Breast epithelium (tissue), 4 donors: ENCODE data around the gene MIP. TPM values are rescaled to one million over a fixed set of nuclear protein-coding genes. Genes with fewer than 3 reads are reported as not detected.
"Not testable (repeated sequence)": the region's sequence is repeated elsewhere in the genome, so short reads cannot be mapped to it uniquely, and the experiment has no call there.

ENCODE experiments used
- DNase-seq, 2 donors: peaks; one replicate each; pipeline ENCODE4 v3.0.0-alpha.2; 2019; ENCODE audit warnings: low spot score in 2 of 2
- H3K27ac ChIP-seq, 2 donors: fragments of 200-600 bp; sonication (generic) in 1 of 2; one replicate each; pipeline ENCODE4 v1.5.1; 2016 to 2019; ENCODE audit warnings: mild to moderate bottlenecking in 1 of 2
- H3K27me3 ChIP-seq, 2 donors: fragments of 200-600 bp; sonication (generic) in 1 of 2; one replicate each; pipeline versions ENCODE4 v1.5.1 to v1.6.0; 2017 to 2019; ENCODE audit warnings: control low read depth in 1 of 2, mild to moderate bottlenecking in 1 of 2
- H3K36me3 ChIP-seq: fragments of 200-600 bp; one replicate; pipeline ENCODE4 v1.5.1; 2019
- H3K4me1 ChIP-seq, 2 donors: fragments of 200-600 bp; sonication (generic); one replicate each; pipeline ENCODE4 v1.5.1; 2016 to 2019; ENCODE audit warnings: control low read depth in 1 of 2
- H3K4me3 ChIP-seq, 3 donors: fragments of 200-600 bp; sonication (generic); 1 replicate in 2 of 3; 2 replicates in 1 of 3; pipeline ENCODE4 v1.5.1; 2016 to 2019; ENCODE audit warnings: mild to moderate bottlenecking in 3 of 3, moderate library complexity in 2 of 3
- H3K9me3 ChIP-seq, 2 donors: fragments of 200-600 bp; sonication (generic) in 1 of 2; one replicate each; pipeline ENCODE4 v1.5.1; 2016 to 2019; ENCODE audit warnings: control low read depth in 1 of 2
- CTCF ChIP-seq, 3 donors: fragments of 450-650 bp; IDR thresholded peaks; one replicate each; pipeline ENCODE4 v1.5.1; 2016 to 2017; ENCODE audit warnings: antibody characterized with exemption in 3 of 3, mild to moderate bottlenecking in 3 of 3, moderate library complexity in 3 of 3
- POLR2A ChIP-seq: fragments of 450-650 bp; IDR thresholded peaks from one replicate; pipeline ENCODE4 v1.6.1; 2016; ENCODE audit warnings: antibody characterized with exemption, mild to moderate bottlenecking, moderate library complexity
- POLR2AphosphoS5 ChIP-seq, 3 donors: sonication (generic); formaldehyde crosslinking; IDR thresholded peaks; one replicate each; pipeline ENCODE4 v1.6.1; 2017; ENCODE audit warnings: antibody characterized with exemption in 3 of 3
- intact Hi-C: fragments of 100-400 bp; cut with DNase I; formaldehyde crosslinking; loops from one replicate; pipeline ENCODE4 v1.15.1; 2023; ENCODE audit warnings: low total_unique reads
- total RNA-seq, 3 donors: library from RNA; depleted of rRNA; stranded (reverse); fragments of >200 nt; gene quantifications; one replicate each; pipeline ENCODE4 v1.1.0, GENCODE V29; 2016

MIP gene
- total RNA-seq, 3 donors from 2014 or later, result not detected

- no peaks in the 10 kb centered on the region for H3K9me3 ChIP-seq
- H3K4me3 ChIP-seq, result no peak overlapping the region
- TF ChIP-seq POLR2AphosphoS5 (IDR thresholded peaks at IDR 0.05) (no peak), POLR2A (no peak), CTCF (IDR thresholded peaks at IDR 0.05) (no peak)
- no peaks in the 10 kb centered on the region for H3K36me3 ChIP-seq
- H3K27me3 ChIP-seq, result no peaks in the 10 kb centered on the region
- intact Hi-C loops, result no loop called here
- DNase-seq, result no peak
- H3K4me1 ChIP-seq, result no peaks in the 10 kb centered on the region
- H3K27ac ChIP-seq, result no peak overlapping the region
Measured at GRCh38 chr12:56410768-56411167, 43.7 kb downstream of the MIP start.

GRCh38 chr12:56408799-56409417 is 45.5 kb downstream of the MIP start:
- Histone ChIP-seq H3K27ac (no peak overlapping the region), H3K9me3 (no peaks in the 10 kb centered on the region), H3K4me1 (no peaks in the 10 kb centered on the region), H3K4me3 (no peak overlapping the region), H3K36me3 (no peaks in the 10 kb centered on the region), H3K27me3 (no peaks in the 10 kb centered on the region)
- intact Hi-C loops, result no loop called here
- no peak for DNase-seq
- no peak for TF ChIP-seq POLR2AphosphoS5 (IDR thresholded peaks at IDR 0.05)
- TF ChIP-seq CTCF (IDR thresholded peaks at IDR 0.05), result no peak
- no peak for TF ChIP-seq POLR2A

- H3K36me3 ChIP-seq, H3K4me3 ChIP-seq, H3K4me1 ChIP-seq, H3K27me3 ChIP-seq, H3K27ac ChIP-seq, intact Hi-C loops, H3K9me3 ChIP-seq, DNase-seq: not testable (repeated sequence)
Measured at GRCh38 chr12:56404227-56404626, 50.2 kb downstream of the MIP start.

- peaks cover 8 to 15% of the 10 kb centered on the region in 2 donors for H3K9me3 ChIP-seq
- DNase-seq, H3K36me3 ChIP-seq, H3K4me3 ChIP-seq, H3K27me3 ChIP-seq, intact Hi-C loops, H3K27ac ChIP-seq, H3K4me1 ChIP-seq: not testable (repeated sequence)
Measured at GRCh38 chr12:56401612-56402011, 52.8 kb downstream of the MIP start.

- H3K4me1 ChIP-seq, H3K36me3 ChIP-seq, DNase-seq, H3K27me3 ChIP-seq, H3K27ac ChIP-seq, H3K4me3 ChIP-seq, intact Hi-C loops: not testable (repeated sequence)
- peaks cover 8 to 15% of the 10 kb centered on the region in 2 donors for H3K9me3 ChIP-seq
Measured at GRCh38 chr12:56401125-56401524, 53.3 kb downstream of the MIP start.

Other genes with a start within 250 kb of the MIP start
- gene RNF41, start 232.7 kb downstream of the MIP start, total RNA-seq, result 10 to 100 TPM; 64.4 to 86.6 (median 81.3) TPM
- gene NABP2, start 230.3 kb downstream of the MIP start, total RNA-seq, result 10 to 100 TPM; 24.7 to 31.2 (median 27.5) TPM
- gene SLC39A5, start 224.6 kb downstream of the MIP start, total RNA-seq, result under 1 TPM in 1 of 3 donors, not detected in 2; 0.98 TPM
- gene ANKRD52, start 196.3 kb downstream of the MIP start, total RNA-seq, result 10 to 100 TPM; 12.8 to 18.4 (median 14.9) TPM
- 10 to 100 TPM; 18.7 to 23.7 (median 18.7) TPM for gene COQ10A, start 187.7 kb downstream of the MIP start, total RNA-seq
- 100 to 1,000 TPM in 2 of 3 donors, 10 to 100 TPM in 1; 79.2 to 132 (median 103) TPM for gene CS, start 154.3 kb downstream of the MIP start, total RNA-seq
- 10 to 100 TPM; 69.9 to 86.1 (median 85.9) TPM for gene CNPY2, start 138.7 kb downstream of the MIP start, total RNA-seq
- gene PAN2, start 120.7 kb downstream of the MIP start, total RNA-seq, result 10 to 100 TPM; 44.3 to 84.4 (median 54.1) TPM
- gene IL23A, start 115.8 kb downstream of the MIP start, total RNA-seq, result under 1 TPM in 1 of 3 donors, not detected in 2; 0.88 TPM
- gene STAT2, start 94.5 kb downstream of the MIP start, total RNA-seq, result 100 to 1,000 TPM; 198 to 207 (median 198) TPM
- gene APOF, start 91.8 kb downstream of the MIP start, total RNA-seq, result not detected
- gene TIMELESS, start 5.2 kb downstream of the MIP start, total RNA-seq, result 1 to 10 TPM; 4.5 to 7.2 (median 6.7) TPM
- gene SPRYD4, start 13.9 kb upstream of the MIP start, total RNA-seq, result 1 to 10 TPM; 2.9 to 4.8 (median 3.6) TPM
- gene GLS2, start 33.5 kb upstream of the MIP start, total RNA-seq, result 1 to 10 TPM in 2 of 3 donors, under 1 TPM in 1; 0.16 to 5.1 (median 4.6) TPM
- 10 to 100 TPM; 22.9 to 27.5 (median 27.2) TPM for gene RBMS2, start 67.2 kb upstream of the MIP start, total RNA-seq
- gene BAZ2A, start 175.7 kb upstream of the MIP start, total RNA-seq, result 100 to 1,000 TPM in 1 of 3 donors, 10 to 100 TPM in 2; 80.2 to 104 (median 81.0) TPM
- gene ATP5F1B, start 191.3 kb upstream of the MIP start, total RNA-seq, result 100 to 1,000 TPM; 310 to 369 (median 328) TPM
- 100 to 1,000 TPM in 2 of 3 donors, 10 to 100 TPM in 1; 85.0 to 134 (median 111) TPM for gene PTGES3, start 233.6 kb upstream of the MIP start, total RNA-seq